Measurements from ENCODE around the gene ANTXR1. TPM values are rescaled to one million over a fixed set of nuclear protein-coding genes. Genes with fewer than 3 reads are reported as not detected.

The ANTXR1 gene
- total RNA-seq, 1 donor from 2014 or later = 73.4 TPM

- TF ChIP-seq CTCF (IDR thresholded peaks at IDR 0.05; ENCODE audit: unreplicated experiment) = no peak
- H3K4me1 Mint-ChIP-seq (ENCODE audit: low read depth) = no peaks in the 10 kb centered on the region
- H3K9me3 Mint-ChIP-seq (ENCODE audit: low read depth) = no peaks in the 10 kb centered on the region
- no peak overlapping the region for H3K4me3 Mint-ChIP-seq (ENCODE audit: low read depth)
- DNase-seq (ENCODE audit: low spot score, unreplicated experiment) = no peak
- H3K36me3 Mint-ChIP-seq (ENCODE audit: insufficient read depth) = peaks cover 17% of the 10 kb centered on the region
- no peak overlapping the region for H3K27ac Mint-ChIP-seq
- no peaks in the 10 kb centered on the region for H3K27me3 Mint-ChIP-seq
Observed at GRCh38 chr2:69077252-69077950, 64.4 kb downstream of the ANTXR1 start.

GRCh38 chr2:69080071-69080470, 67.1 kb downstream of the ANTXR1 start:
- no peak for TF ChIP-seq CTCF (IDR thresholded peaks at IDR 0.05; ENCODE audit: unreplicated experiment)
- no peaks in the 10 kb centered on the region for H3K27me3 Mint-ChIP-seq
- H3K9me3 Mint-ChIP-seq (ENCODE audit: low read depth) = no peaks in the 10 kb centered on the region
- H3K4me3 Mint-ChIP-seq (ENCODE audit: low read depth) = no peak overlapping the region
- no peak for DNase-seq (ENCODE audit: low spot score, unreplicated experiment)
- no peaks in the 10 kb centered on the region for H3K4me1 Mint-ChIP-seq (ENCODE audit: low read depth)
- peaks cover 21% of the 10 kb centered on the region for H3K36me3 Mint-ChIP-seq (ENCODE audit: insufficient read depth)
- no peak overlapping the region for H3K27ac Mint-ChIP-seq

GRCh38 chr2:69081001-69081580, 68.1 kb downstream of the ANTXR1 start:
- no peak overlapping the region for H3K4me3 Mint-ChIP-seq (ENCODE audit: low read depth)
- H3K9me3 Mint-ChIP-seq (ENCODE audit: low read depth) = no peaks in the 10 kb centered on the region
- TF ChIP-seq CTCF (IDR thresholded peaks at IDR 0.05; ENCODE audit: unreplicated experiment) = no peak
- no peaks in the 10 kb centered on the region for H3K4me1 Mint-ChIP-seq (ENCODE audit: low read depth)
- no peak for DNase-seq (ENCODE audit: low spot score, unreplicated experiment)
- H3K36me3 Mint-ChIP-seq (ENCODE audit: insufficient read depth) = peaks cover 20% of the 10 kb centered on the region
- H3K27ac Mint-ChIP-seq = no peak overlapping the region
- no peaks in the 10 kb centered on the region for H3K27me3 Mint-ChIP-seq

- Mint-ChIP-seq H3K27ac (no peak overlapping the region), H3K4me1 (ENCODE audit: low read depth) (no peaks in the 10 kb centered on the region), H3K27me3 (no peaks in the 10 kb centered on the region), H3K9me3 (ENCODE audit: low read depth) (no peaks in the 10 kb centered on the region), H3K4me3 (ENCODE audit: low read depth) (no peak overlapping the region), H3K36me3 (ENCODE audit: insufficient read depth) (peaks cover 24% of the 10 kb centered on the region)
- TF ChIP-seq CTCF (IDR thresholded peaks at IDR 0.05; ENCODE audit: unreplicated experiment) = no peak
- no peak for DNase-seq (ENCODE audit: low spot score, unreplicated experiment)
Observed at GRCh38 chr2:69081757-69082156, 68.8 kb downstream of the ANTXR1 start.

- Mint-ChIP-seq H3K36me3 (ENCODE audit: insufficient read depth) (peaks cover 27% of the 10 kb centered on the region), H3K27ac (no peak overlapping the region)
Observed at GRCh38 chr2:69082430-69082997, 69.5 kb downstream of the ANTXR1 start.

More at GRCh38 chr2:69082430-69082997, 69.5 kb downstream of the ANTXR1 start:
- no peak for TF ChIP-seq CTCF (IDR thresholded peaks at IDR 0.05; ENCODE audit: unreplicated experiment)
- Mint-ChIP-seq H3K27me3 (no peaks in the 10 kb centered on the region), H3K4me1 (ENCODE audit: low read depth) (no peaks in the 10 kb centered on the region), H3K9me3 (ENCODE audit: low read depth) (no peaks in the 10 kb centered on the region), H3K4me3 (ENCODE audit: low read depth) (no peak overlapping the region)
- DNase-seq (ENCODE audit: low spot score, unreplicated experiment) = no peak

Measured in progenitor cell of endocrine pancreas (in vitro differentiated cells).